Measurements from ENCODE around the gene SESN3. TPM values are rescaled to one million over a fixed set of nuclear protein-coding genes. Genes with fewer than 3 reads are reported as not detected.

Gene SESN3
- total RNA-seq, 1 donor from 2014 or later, result 84.8 TPM

GRCh38 chr11:95153857-95154246 lies 77.2 kb downstream of the SESN3 start:
- Mint-ChIP-seq H3K27me3 (ENCODE audit: unreplicated experiment) (no peaks in the 10 kb centered on the region), H3K36me3 (ENCODE audit: unreplicated experiment) (no peaks in the 10 kb centered on the region), H3K4me3 (ENCODE audit: unreplicated experiment) (no peak overlapping the region), H3K27ac (ENCODE audit: unreplicated experiment) (no peak overlapping the region), H3K9me3 (ENCODE audit: unreplicated experiment) (no peaks in the 10 kb centered on the region), H3K4me1 (ENCODE audit: unreplicated experiment) (peaks cover 29% of the 10 kb centered on the region)
- TF ChIP-seq CTCF (IDR thresholded peaks at IDR 0.05), result no peak
- no peak for DNase-seq (ENCODE audit: extremely low spot score, unreplicated experiment)

GRCh38 chr11:95152876-95153856 lies 77.8 kb downstream of the SESN3 start:
- Mint-ChIP-seq H3K27ac (ENCODE audit: unreplicated experiment) (no peak overlapping the region), H3K9me3 (ENCODE audit: unreplicated experiment) (no peaks in the 10 kb centered on the region), H3K27me3 (ENCODE audit: unreplicated experiment) (no peaks in the 10 kb centered on the region), H3K36me3 (ENCODE audit: unreplicated experiment) (no peaks in the 10 kb centered on the region), H3K4me1 (ENCODE audit: unreplicated experiment) (peaks cover 34% of the 10 kb centered on the region), H3K4me3 (ENCODE audit: unreplicated experiment) (no peak overlapping the region)
- DNase-seq (ENCODE audit: extremely low spot score, unreplicated experiment), result no peak
- TF ChIP-seq CTCF (IDR thresholded peaks at IDR 0.05), result no peak

GRCh38 chr11:95150956-95151684 lies 79.9 kb downstream of the SESN3 start:
- TF ChIP-seq CTCF (IDR thresholded peaks at IDR 0.05), result peak; percentile 83
- H3K27me3 Mint-ChIP-seq (ENCODE audit: unreplicated experiment), result no peaks in the 10 kb centered on the region
- H3K9me3 Mint-ChIP-seq (ENCODE audit: unreplicated experiment), result no peaks in the 10 kb centered on the region
- peaks cover 53% of the 10 kb centered on the region for H3K4me1 Mint-ChIP-seq (ENCODE audit: unreplicated experiment)
- H3K4me3 Mint-ChIP-seq (ENCODE audit: unreplicated experiment), result peak overlapping the region; percentile 66
- H3K27ac Mint-ChIP-seq (ENCODE audit: unreplicated experiment), result peak overlapping the region; percentile 65
- H3K36me3 Mint-ChIP-seq (ENCODE audit: unreplicated experiment), result no peaks in the 10 kb centered on the region
- DNase-seq (ENCODE audit: extremely low spot score, unreplicated experiment), result peak; percentile 92

- Mint-ChIP-seq H3K4me1 (ENCODE audit: unreplicated experiment) (peaks cover 53% of the 10 kb centered on the region), H3K27me3 (ENCODE audit: unreplicated experiment) (no peaks in the 10 kb centered on the region), H3K9me3 (ENCODE audit: unreplicated experiment) (no peaks in the 10 kb centered on the region), H3K4me3 (ENCODE audit: unreplicated experiment) (peak overlapping the region; percentile 20), H3K27ac (ENCODE audit: unreplicated experiment) (peak overlapping the region; percentile 86), H3K36me3 (ENCODE audit: unreplicated experiment) (no peaks in the 10 kb centered on the region)
- DNase-seq (ENCODE audit: extremely low spot score, unreplicated experiment), result no peak
- no peak for TF ChIP-seq CTCF (IDR thresholded peaks at IDR 0.05)
Observed at GRCh38 chr11:95149651-95150364, 81.2 kb downstream of the SESN3 start.

All from osteocyte (in vitro differentiated cells).